Parathyroid adenoma (tissue), 2 donors: Measurements from ENCODE around the gene NMD3.

Experiments used
- H2AFZ ChIP-seq: fragments of 300-600 bp; sonication (generic); one replicate; pipeline ENCODE4 v1.7.0; 2017; ENCODE audit warnings: antibody characterized with exemption, mild to moderate bottlenecking
- H3K27ac ChIP-seq: fragments of 300-600 bp; sonication (generic); one replicate; pipeline ENCODE4 v1.7.0; 2017
- H3K27me3 ChIP-seq: fragments of 300-600 bp; sonication (generic); one replicate; pipeline ENCODE4 v1.7.0; 2017; ENCODE audit warnings: low read length; ENCODE audit not compliant: control insufficient read depth, insufficient read depth
- H3K36me3 ChIP-seq: fragments of 300-600 bp; sonication (generic); one replicate; pipeline ENCODE4 v1.7.0; 2017; ENCODE audit warnings: low read length; ENCODE audit not compliant: control insufficient read depth, insufficient read depth
- H3K4me1 ChIP-seq: fragments of 300-600 bp; sonication (generic); one replicate; pipeline ENCODE4 v1.7.0; 2017; ENCODE audit warnings: control low read depth
- H3K4me2 ChIP-seq: fragments of 300-600 bp; sonication (generic); one replicate; pipeline ENCODE4 v1.7.0; 2017; ENCODE audit warnings: low read length
- H3K4me3 ChIP-seq: fragments of 300-600 bp; sonication (generic); one replicate; pipeline ENCODE4 v1.7.0; 2017; ENCODE audit warnings: low read depth, low read length
- H3K79me2 ChIP-seq: fragments of 300-600 bp; sonication (generic); one replicate; pipeline ENCODE4 v1.7.0; 2017; ENCODE audit warnings: control low read depth
- H3K9ac ChIP-seq: fragments of 300-600 bp; sonication (generic); one replicate; pipeline ENCODE4 v1.7.0; 2017; ENCODE audit warnings: mild to moderate bottlenecking
- H3K9me3 ChIP-seq: fragments of 300-600 bp; sonication (generic); one replicate; pipeline ENCODE4 v1.7.0; 2017; ENCODE audit warnings: low read length; ENCODE audit not compliant: control insufficient read depth
- TF ChIP-seq, protein P1 (sequence below): fragments of 300-600 bp; sonication (generic); IDR thresholded peaks from one replicate; pipeline ENCODE4 v1.7.0; 2017; ENCODE audit warnings: antibody characterized with exemption, mild to moderate bottlenecking
- donor health status: primary hyperparathyroidism.

The NMD3 gene

GRCh38 chr3:161284989-161285388, 63.9 kb downstream of the NMD3 start:
- H3K4me2 ChIP-seq, result no peak overlapping the region
- no peaks in the 10 kb centered on the region for H3K27me3 ChIP-seq
- TF ChIP-seq, protein P1, sequence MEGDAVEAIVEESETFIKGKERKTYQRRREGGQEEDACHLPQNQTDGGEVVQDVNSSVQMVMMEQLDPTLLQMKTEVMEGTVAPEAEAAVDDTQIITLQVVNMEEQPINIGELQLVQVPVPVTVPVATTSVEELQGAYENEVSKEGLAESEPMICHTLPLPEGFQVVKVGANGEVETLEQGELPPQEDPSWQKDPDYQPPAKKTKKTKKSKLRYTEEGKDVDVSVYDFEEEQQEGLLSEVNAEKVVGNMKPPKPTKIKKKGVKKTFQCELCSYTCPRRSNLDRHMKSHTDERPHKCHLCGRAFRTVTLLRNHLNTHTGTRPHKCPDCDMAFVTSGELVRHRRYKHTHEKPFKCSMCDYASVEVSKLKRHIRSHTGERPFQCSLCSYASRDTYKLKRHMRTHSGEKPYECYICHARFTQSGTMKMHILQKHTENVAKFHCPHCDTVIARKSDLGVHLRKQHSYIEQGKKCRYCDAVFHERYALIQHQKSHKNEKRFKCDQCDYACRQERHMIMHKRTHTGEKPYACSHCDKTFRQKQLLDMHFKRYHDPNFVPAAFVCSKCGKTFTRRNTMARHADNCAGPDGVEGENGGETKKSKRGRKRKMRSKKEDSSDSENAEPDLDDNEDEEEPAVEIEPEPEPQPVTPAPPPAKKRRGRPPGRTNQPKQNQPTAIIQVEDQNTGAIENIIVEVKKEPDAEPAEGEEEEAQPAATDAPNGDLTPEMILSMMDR, result no peak
- H3K79me2 ChIP-seq, result no peaks in the 10 kb centered on the region
- no peaks in the 10 kb centered on the region for H3K4me1 ChIP-seq
- H2AFZ ChIP-seq, result no peak overlapping the region
- no peaks in the 10 kb centered on the region for H3K36me3 ChIP-seq
- H3K4me3 ChIP-seq, result no peak overlapping the region
- no peak overlapping the region for H3K9ac ChIP-seq
- H3K9me3 ChIP-seq, result no peaks in the 10 kb centered on the region
- H3K27ac ChIP-seq, result no peak overlapping the region

DNA sequence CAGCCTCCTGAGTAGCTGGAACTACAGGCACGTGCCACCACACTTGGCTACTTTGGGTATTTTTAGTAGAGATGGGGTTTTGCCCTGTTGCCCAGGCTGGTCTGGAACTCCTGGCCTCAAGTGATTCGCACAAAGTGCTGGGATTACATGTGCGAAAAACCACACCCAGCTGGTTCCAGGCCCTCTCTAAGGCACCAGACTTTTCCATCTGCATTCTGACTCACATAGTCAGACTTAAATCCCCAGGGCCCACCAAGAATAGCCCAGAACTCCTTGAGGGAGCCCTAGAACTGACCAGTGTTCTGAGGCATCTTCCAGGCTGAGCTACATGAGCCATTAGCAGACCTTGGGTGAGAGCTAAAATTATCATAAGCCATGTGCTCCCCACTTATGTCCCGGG, 68.1 kb downstream of the NMD3 start:
- H3K4me1 ChIP-seq, result no peaks in the 10 kb centered on the region
- H3K9ac ChIP-seq, result no peak overlapping the region
- TF ChIP-seq, protein P1, result no peak
- no peak overlapping the region for H3K4me3 ChIP-seq
- H3K27ac ChIP-seq, result no peak overlapping the region
- no peak overlapping the region for H3K4me2 ChIP-seq
- no peaks in the 10 kb centered on the region for H3K9me3 ChIP-seq
- no peaks in the 10 kb centered on the region for H3K79me2 ChIP-seq
- no peaks in the 10 kb centered on the region for H3K36me3 ChIP-seq
- H3K27me3 ChIP-seq, result no peaks in the 10 kb centered on the region
- no peak overlapping the region for H2AFZ ChIP-seq

- no peak overlapping the region for H3K4me2 ChIP-seq
- no peaks in the 10 kb centered on the region for H3K79me2 ChIP-seq
- H3K4me3 ChIP-seq, result no peak overlapping the region
- no peaks in the 10 kb centered on the region for H3K36me3 ChIP-seq
- TF ChIP-seq, protein P1, result no peak
- no peaks in the 10 kb centered on the region for H3K4me1 ChIP-seq
- no peaks in the 10 kb centered on the region for H3K27me3 ChIP-seq
- H3K27ac ChIP-seq, result no peak overlapping the region
- H3K9me3 ChIP-seq, result no peaks in the 10 kb centered on the region
- no peak overlapping the region for H2AFZ ChIP-seq
- no peak overlapping the region for H3K9ac ChIP-seq
Measured at GRCh38 chr3:161291191-161291901, 70.2 kb downstream of the NMD3 start.

GRCh38 chr3:161293381-161293780, 72.3 kb downstream of the NMD3 start:
- Histone ChIP-seq H3K4me3 (no peak overlapping the region), H3K4me1 (no peaks in the 10 kb centered on the region), H3K9ac (no peak overlapping the region), H3K9me3 (peaks cover 2% of the 10 kb centered on the region), H3K36me3 (no peaks in the 10 kb centered on the region), H3K4me2 (no peak overlapping the region), H3K27me3 (no peaks in the 10 kb centered on the region), H3K79me2 (no peaks in the 10 kb centered on the region), H3K27ac (no peak overlapping the region), H2AFZ (no peak overlapping the region)
- TF ChIP-seq, protein P1, result no peak

GRCh38 chr3:161295325-161295724, 74.2 kb downstream of the NMD3 start:
- Histone ChIP-seq H3K36me3 (no peaks in the 10 kb centered on the region), H2AFZ (no peak overlapping the region), H3K27me3 (no peaks in the 10 kb centered on the region), H3K9ac (no peak overlapping the region), H3K79me2 (no peaks in the 10 kb centered on the region), H3K9me3 (peaks cover 2% of the 10 kb centered on the region), H3K27ac (no peak overlapping the region), H3K4me2 (no peak overlapping the region), H3K4me1 (no peaks in the 10 kb centered on the region), H3K4me3 (no peak overlapping the region)
- TF ChIP-seq, protein P1, result no peak
